HG02840 (cell line): Measurements from ENCODE around the gene CAMTA1.

Experiments
- ATAC-seq: cut with Tn5 transposase; IDR thresholded peaks from one replicate; pipeline ENCODE4 v1.9.1; 2021; ENCODE audit warnings: mild to moderate bottlenecking, moderate library complexity, moderate number of reproducible peaks; ENCODE audit not compliant: unreplicated experiment, low FRiP score

Gene CAMTA1

GRCh38 chr1:7638078-7638477, 852.8 kb downstream of the CAMTA1 start:
- no peak for ATAC-seq

DNA sequence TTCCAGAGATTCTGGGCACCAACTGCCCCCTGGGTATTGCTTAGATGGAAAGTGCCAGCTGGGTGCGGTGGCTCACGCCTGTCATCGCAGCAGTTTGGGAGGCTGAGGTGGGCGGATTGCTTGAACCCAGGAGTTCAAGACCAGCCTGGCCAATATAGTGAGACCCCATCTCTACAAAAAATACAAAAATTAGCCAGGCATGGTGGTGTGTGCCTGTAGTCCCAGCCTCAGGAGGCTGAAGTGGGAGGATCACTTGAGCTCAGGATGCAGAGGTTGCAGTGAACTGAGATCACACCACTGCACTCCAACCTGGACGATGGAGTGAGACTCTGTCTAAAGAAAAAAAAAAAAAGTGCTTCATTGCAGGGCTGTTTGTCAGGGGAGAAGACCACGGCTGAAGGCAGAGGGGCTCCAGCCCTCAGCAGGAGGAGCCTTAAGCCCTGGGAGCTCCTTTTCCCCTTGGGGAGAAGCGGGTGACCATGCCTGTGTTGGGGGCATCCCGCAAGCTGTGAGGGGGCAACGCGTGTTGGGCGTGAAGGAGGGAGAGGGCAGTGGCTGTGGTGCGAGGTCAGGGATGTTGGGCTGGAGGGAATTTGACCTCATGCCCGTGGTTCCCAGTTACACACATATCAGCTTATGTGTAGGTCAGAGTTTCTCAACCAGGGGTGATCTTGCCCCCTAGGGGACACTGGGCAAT, 854.3 kb downstream of the CAMTA1 start:
- no peak for ATAC-seq

GRCh38 chr1:7640350-7640749, 855.1 kb downstream of the CAMTA1 start:
- no peak for ATAC-seq

- ATAC-seq, result no peak
Observed at GRCh38 chr1:7640920-7641585, 855.8 kb downstream of the CAMTA1 start.

DNA sequence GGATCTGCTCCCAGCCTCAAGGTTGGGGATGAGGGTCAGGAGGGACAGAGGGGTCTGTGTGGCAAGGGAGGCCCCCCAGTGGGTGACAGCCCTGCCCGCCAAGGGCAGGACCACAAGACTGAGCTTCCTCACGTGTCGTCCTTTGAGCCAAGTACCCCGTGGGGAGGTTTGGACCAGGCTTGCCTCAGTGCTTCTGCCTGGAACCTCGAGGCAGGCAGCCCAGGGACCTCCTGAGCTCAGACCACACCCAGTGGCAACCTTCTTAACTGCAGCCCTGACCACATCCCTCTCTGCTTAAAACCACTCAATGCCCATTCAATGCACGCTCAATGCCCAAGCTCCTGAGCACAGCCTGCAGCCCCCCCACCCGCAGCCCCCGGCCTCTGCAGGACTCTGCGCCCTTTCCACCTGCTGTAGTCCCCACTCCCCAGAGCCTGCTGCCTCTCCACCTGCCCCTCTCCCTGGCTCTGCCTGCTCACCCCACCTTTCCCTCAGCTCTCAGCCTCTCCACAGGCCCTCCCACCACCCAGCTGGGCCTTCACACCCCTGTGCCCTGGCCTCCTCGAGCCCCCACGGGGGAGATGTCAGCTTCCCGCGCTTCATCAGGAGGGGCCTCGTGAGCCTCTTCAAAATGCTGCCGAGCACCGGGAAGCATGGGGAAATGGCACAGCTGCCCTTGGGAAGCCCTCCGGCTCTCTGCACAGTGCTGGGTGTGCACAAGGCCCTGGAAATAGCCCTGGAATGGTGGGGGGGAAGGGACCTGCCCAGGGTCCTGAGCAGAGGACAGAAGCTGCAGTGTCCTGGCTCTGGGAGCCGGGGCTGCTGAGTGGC, 856.5 kb downstream of the CAMTA1 start:
- no peak for ATAC-seq

DNA sequence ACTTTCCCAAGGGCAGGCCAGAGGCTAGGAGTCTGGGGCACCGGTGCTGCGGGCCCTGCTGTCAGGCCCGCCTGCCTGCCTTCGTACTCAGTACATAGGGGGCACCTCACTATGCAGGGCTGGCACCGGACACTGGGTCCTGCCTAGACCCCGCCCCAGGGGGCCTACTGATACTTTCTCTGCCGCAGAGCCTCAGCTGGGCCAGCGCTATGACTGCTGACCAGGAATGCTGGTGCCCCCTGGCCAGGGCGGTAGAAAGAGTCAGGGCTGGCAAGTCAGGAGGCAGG, 857.1 kb downstream of the CAMTA1 start:
- ATAC-seq, result no peak

DNA sequence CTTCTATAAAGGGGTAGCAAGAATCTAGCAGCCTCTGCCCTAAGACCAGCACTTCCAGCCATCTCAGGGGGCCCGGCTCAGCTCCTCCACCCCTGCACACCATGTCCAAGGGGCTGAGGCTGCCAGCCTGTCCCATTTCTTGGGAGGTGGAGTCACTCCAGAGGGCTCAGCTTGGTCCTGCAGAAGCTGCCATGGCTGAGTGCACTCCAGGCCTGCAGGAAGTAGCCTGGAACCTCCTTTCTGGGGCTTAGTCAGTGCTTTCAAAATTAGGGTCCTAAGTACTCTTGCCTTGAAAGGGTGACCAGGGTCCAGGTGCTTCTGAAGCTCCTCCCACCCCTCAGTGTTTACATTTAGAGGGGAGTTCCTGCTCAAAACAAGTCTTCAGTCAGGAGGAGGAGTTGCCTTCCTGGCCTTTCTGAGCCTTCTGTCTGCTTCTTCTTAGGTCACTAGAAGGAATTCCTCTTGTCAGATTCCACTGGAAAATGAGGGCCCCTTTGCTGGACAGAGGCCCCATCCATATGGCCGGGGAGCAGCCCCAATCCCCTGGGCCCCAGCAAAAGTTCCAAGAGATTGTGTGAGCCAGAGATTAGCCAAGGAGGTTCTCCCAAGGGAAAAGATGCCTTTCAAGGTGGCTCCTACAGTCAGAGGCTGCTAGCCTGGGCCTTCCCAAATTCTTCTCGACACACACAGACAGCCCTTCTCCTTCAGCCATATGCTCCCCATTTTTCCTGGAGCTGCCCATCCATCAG, 857.7 kb downstream of the CAMTA1 start:
- no peak for ATAC-seq

- no peak for ATAC-seq
Observed at GRCh38 chr1:7643530-7643929, 858.3 kb downstream of the CAMTA1 start.

DNA sequence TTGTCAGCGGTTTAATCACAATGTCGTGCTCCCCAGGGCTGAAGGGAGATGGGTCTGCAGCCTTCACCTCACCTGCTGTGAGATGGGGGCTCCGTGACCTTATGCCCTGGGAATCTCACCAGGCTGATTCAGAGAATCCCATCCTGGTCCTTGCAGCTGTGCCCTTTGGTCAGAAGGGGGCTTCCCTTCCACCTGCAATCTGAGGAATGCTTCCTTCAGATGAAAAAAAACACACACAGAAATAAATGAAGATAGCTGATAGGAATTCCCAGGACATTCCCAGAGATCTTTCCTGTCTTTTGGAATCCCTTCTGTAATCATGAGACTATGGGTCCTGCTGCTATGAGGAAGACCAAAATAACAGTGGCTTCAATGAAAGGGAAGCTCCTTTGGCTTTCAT, 858.8 kb downstream of the CAMTA1 start:
- no peak for ATAC-seq

- ATAC-seq, result no peak
Observed at GRCh38 chr1:7644961-7645750, 859.9 kb downstream of the CAMTA1 start.

DNA sequence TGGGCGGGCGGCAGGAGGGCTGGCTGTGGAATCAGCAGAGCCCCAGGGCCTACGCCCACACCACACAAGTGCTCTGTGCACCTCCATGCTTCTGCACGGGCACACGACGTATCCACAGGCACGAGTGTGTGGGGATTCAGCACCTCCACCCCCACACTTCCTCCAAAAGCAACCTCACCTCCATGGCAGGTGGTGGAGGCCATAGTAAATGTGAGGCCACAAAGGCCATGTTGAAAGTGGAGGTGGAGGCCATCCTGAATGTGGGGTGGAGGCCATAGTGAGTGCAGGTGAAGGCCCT, 860.4 kb downstream of the CAMTA1 start:
- ATAC-seq, result no peak

DNA sequence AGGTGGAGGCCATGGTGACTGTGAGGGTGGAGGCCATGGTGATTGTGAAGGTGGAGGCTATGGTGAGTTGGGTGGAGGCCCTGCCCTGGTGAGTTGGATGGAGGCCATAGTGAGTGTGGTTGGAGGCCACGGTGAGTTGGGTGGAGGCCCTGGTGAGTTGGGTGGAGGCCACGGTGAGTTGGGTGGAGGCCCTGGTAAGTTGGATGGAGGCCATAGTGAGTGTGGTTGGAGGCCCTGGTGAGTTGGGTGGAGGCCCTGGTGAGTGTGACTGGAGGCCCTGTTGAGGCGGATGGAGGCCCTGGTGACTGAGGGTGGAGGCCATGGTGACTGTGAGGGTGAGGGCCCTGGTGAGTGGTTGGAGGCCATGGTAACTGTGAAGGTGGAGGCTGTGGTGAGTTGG, 860.9 kb downstream of the CAMTA1 start:
- no peak for ATAC-seq

- no peak for ATAC-seq
Observed at GRCh38 chr1:7646981-7647901, 862.0 kb downstream of the CAMTA1 start.

DNA sequence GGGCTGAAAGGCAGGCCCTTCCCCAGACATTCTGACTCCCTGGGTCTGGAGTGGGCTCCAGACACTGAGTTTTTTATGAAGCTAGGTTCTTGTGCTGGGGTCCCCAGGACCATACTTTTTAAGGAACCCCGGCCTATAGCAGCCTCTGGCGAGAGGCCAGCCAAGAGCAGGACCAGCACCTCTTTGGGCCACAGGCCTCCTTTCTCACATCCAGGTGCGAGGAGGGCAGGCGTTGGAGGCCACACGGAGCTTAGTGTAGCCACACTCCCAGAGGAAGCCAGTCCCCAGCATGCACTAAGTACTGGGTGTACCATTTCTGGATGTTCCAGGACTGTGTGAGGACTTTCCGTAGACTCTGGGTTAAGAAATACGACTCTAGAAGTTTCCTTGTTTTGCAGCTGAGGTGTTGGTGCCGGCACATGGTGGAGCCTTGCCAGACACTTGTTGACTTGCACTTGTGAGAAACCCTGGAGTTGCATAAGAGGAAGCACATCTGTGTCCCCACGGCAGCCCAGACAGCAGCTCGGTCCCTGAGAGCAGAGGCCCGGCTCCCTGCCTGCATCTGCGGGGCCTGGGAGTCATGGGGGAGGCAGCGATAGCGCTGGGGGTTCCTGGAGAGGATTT, 863.6 kb downstream of the CAMTA1 start:
- no peak for ATAC-seq

- no peak for ATAC-seq
Observed at GRCh38 chr1:7650801-7651200, 865.5 kb downstream of the CAMTA1 start.

DNA sequence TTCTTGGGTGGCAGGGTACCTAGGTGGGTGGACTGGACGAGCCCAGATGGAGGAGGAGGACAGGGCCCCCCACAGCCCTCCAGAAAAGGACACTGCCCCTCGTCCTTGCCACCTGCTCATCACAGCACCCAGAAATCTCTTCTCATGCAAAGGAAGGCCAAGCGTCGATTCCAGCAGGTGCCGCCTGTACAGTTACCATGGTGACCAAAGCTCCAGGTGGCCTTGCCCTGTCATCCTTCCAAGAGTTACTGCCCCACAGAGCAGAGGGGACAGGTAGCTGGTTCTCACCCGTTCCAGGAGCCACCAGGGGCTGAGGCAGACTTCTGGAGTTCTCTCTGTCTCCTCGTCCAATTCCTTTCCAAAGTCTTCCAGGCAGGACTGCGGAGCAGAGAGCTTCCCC, 865.9 kb downstream of the CAMTA1 start:
- ATAC-seq, result no peak

DNA sequence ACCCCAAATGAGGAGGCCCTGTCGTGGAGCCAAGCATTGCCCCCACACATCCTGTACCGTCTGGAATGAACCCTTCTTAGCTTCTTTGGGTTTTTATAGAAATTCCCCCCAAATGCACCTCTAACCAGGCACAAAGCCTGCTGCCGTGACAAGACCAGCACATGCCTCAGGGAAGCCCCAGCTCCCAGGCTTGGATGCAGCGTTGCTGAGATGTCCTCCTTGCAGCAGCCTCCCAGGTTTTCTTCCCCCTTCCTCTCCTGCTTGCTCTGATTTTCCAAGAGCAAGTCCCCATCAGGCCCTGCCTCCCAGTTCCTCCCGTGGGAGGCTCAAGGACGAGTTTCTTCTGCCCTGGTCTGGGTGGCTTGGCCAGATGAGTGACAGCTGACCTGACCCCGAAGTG, 866.8 kb downstream of the CAMTA1 start:
- ATAC-seq, result no peak

DNA sequence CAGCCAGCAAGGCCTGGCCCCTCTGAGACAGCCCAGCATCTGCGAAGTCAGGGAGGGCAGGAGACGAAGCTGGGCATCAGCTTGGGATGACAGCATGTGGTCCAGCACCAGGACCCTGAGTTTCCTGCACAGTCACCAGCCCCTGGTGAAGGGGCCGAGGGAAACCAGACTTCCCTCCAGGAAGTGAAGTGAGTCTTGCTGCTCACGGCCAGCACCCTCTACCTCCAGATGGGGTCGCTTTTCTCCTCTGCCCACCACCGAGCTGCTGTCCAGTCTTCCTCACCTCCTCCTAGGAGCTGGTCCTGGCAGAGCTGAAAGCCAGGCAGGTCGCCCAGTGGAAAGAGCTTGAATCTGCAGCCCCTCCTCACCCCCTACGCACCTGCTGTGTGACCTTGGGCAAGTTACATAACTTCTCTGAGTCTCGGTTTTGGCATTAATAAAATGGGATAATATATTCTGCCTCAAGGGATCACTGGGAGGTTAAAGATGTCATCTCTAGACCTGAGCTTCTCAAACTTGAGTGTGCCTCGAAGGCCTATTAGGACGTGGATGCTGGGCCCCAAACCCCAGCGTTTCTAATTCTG, 867.4 kb downstream of the CAMTA1 start:
- ATAC-seq, result no peak

DNA sequence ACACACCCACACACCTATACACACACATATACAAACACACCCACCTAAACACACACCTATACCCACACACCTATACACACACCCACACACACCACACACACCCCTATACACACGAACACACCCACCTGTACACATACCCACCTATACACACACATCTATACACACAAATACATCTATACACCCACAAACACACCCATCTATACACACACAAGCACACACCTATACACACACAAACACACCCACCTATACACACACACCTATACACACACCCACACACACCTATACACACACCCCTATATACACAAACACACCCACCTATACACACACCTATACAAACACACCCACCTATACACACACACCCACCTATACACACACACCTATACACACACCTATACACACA, 869.5 kb downstream of the CAMTA1 start:
- ATAC-seq, result no peak
